ES-I3 (cell line): Measurements from ENCODE around the gene ADSS1.
"Not testable (repeated sequence)": the region's sequence is repeated elsewhere in the genome, so short reads cannot be mapped to it uniquely, and the experiment has no call there.

Experiments used
- H3K36me3 ChIP-seq: 2 replicates; pipeline ENCODE4 v1.6.1; 2013; ENCODE audit warnings: mild to moderate bottlenecking, low read length, control low read depth, moderate library complexity; ENCODE audit not compliant: insufficient read depth
- H3K4me1 ChIP-seq: 2 replicates; pipeline ENCODE4 v1.6.1; 2013; ENCODE audit warnings: mild to moderate bottlenecking, control low read depth, low read length; ENCODE audit not compliant: insufficient read depth
- H3K9ac ChIP-seq: 2 replicates; pipeline ENCODE4 v1.6.1; 2013; ENCODE audit warnings: low read depth, mild to moderate bottlenecking, low read length, moderate library complexity
- H3K9me3 ChIP-seq: 2 replicates; pipeline ENCODE4 v1.6.1; 2013; ENCODE audit warnings: mild to moderate bottlenecking, low read length, moderate library complexity; ENCODE audit not compliant: control insufficient read depth, insufficient read depth

ADSS1 gene

DNA sequence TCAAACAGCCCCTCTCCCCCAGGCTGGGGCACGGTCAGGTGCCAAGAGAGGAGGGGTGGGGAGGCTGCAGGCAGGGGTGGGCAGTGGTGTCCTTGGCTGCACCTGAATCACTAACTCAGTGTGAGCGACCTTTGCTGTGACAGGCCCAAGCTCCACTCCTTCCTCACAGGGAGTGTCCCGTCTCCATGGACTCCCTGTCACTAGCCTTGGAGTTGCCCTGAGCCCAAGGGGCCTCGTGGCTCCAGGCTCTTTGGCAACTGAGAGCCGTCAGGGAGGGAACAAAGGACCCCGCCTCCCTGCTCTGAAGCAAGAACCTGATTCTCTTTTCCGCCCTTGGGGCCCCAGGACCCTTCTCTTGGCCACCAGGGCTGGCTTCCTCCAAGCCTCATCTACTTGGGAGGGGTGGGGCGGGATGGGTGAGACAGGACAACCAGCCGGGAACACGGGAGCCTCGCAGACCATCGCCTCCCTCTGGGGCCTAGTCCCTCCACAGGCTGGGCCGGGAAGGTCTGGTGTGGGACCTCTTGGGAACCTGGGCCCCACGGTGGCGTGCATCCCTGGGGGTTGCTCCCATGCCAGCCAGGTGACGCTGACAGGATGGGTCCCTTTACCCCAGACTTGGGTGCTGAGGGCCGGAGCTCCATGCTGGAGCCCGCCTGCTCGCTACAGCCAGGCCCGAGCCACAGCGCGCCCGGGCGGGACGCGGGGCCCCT is 935 bp upstream of the ADSS1 start:
- Histone ChIP-seq H3K4me1 (no peaks in the 10 kb centered on the region; the same call in 1 of the 2 replicates), H3K9ac (peak overlapping the region; percentile 79), H3K9me3 (no peaks in the 10 kb centered on the region), H3K36me3 (no peaks in the 10 kb centered on the region; the same call in 1 of the 2 replicates)

DNA sequence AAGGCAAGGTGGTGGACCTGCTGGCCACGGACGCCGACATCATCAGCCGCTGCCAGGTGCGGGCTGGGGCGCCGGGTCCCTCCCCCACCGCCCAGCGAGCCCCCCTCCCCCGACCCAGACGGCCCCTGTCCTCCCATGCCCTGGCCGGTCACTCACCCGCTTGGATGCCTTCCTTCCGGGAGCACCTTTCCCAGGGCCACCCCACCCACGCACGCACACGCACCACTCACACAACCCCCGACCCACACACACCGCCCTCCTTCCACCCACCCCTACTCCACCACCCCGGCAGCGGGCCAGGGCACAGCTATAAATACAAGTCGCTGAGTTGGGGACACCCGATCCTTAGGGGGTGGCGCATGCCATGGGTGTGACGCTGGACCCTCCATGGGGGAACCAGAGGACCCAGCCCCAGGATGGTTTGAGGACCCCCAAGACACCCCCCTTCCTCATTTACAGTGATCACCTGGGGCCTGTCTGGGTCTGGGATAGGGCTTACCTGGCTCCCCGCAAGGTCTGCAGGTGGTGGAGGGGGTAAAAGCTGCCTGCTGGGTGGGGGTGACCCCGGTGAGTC is 465 bp downstream of the ADSS1 start:
- no peaks in the 10 kb centered on the region; the same call in 1 of the 2 replicates for H3K4me1 ChIP-seq
- no peaks in the 10 kb centered on the region; the same call in 1 of the 2 replicates for H3K36me3 ChIP-seq
- H3K9ac ChIP-seq = peak overlapping the region; percentile 51; the same call in 1 of the 2 replicates
- no peaks in the 10 kb centered on the region for H3K9me3 ChIP-seq

DNA sequence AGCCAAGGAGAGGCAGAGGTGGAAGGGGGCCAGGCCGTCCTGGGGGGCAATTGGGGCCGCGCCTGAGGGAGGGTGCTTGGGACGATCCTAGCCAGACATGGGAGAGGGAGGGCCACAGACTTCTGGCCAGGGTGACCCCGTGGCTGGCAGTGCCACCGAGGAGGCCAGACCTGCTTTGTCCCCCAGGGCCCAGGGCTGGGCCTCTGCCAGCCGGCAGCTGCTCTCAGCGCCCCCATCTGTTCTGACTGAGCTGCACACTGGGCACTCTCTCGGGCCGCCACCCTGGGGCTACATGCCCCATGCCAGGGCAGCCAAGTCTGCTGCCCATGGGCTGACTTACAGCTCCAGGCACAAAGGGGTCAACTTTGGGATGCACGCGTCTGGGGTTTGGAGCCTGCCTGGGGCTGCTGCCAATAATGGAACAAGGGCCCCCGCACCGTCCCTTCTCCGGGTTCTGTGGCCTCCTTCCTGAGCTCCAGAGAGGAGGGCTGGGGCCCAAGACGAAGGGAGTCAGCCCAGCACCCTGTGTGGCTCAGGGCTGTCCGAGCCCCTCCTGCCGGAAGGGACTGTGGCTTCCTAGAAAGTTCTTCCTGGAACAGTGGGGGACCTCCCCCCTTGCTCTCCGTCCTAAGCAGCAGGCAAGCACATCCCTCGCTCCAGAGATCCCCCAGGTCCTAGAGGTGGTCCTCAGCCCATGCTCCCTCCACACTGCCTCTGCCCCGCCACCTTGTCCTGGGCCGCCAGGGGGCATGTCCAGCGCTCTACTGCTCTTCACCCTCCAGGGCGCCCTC is 1.1 kb downstream of the ADSS1 start:
- Histone ChIP-seq H3K36me3 (no peaks in the 10 kb centered on the region; the same call in 1 of the 2 replicates), H3K9me3 (no peaks in the 10 kb centered on the region), H3K9ac (peak overlapping the region; percentile 51; the same call in 1 of the 2 replicates), H3K4me1 (no peaks in the 10 kb centered on the region; the same call in 1 of the 2 replicates)

DNA sequence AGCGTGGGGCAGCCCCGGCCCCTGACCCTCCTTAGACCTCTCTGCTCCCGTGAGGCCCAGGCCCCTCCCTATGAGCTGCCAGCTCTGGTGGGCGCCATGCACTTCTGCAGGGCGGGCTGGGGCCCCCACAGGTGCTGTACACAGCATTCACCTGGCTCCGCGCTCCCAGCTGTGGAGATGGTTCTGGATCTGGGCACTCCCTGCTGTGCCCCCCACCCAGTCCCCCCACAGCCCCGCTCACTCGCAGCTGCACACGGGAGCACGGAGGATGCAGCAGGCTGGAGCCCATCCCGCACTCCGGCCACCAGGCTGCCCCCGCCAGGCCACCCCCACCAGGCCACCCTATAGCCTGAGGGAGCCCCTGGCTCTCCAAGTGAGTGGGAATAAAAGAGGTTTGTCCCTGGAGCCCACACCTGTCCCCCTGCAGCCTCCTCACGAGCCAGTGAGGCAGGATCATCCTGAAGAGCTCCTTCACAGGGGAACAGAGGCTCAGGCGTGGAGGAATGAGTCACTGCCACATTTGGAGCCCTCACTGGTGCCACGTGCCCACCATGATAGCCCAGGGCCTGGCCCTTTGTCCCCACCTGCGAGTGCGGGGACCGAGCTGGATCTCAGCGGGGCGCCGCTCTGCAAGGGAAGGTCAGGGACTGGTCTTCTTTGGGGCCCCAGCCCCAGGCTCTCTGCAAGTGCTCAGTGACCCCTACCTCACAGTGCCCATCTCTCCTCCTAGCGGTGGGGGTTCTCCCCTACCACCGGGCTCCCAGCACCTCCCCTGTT is 1.9 kb downstream of the ADSS1 start:
- Histone ChIP-seq H3K4me1 (no peaks in the 10 kb centered on the region; the same call in 1 of the 2 replicates), H3K9ac (no peak overlapping the region; the same call in 1 of the 2 replicates), H3K9me3 (no peaks in the 10 kb centered on the region), H3K36me3 (no peaks in the 10 kb centered on the region)

DNA sequence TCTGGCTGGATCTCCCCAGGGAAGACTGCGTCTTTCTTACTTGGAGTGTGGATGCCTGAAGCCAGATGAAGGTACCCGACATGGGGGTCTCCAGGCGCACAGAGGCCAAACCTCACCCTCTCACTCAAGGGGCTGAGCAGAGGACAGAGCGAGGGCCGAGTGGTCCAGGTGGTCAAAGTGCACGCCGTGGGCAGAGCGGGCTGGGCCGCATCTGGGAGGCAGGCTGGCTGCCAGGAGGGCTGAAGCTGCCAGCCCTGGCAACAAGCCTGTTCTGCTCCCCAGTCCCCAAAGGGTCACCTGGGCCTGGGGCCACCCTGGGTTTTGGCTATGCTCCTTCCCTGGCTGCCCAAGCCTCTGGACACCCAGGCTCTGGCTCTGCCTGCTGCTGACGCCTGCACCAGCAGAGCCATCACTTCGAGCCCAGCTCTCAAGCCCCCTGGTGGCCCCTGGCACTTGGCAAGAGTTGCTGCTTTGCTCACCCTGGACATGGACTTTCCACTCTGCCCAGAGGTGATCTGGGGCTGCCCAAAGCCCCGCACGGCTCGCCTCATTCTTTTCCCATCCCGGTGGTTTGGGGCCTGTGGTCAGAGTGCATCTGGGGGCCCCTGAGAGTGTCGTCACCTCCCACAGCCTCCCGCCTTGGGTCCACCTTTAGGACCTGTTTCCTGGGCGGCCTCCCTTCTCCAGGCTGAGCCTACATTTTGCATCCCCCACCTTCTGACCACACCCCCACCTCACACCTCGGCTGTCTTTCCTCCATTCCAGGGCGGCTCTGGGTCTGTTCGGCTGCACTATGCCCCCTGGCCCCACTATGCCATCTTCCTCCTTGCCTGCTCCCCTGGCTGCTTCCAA is 2.8 kb downstream of the ADSS1 start:
- H3K36me3 ChIP-seq = no peaks in the 10 kb centered on the region
- H3K9me3 ChIP-seq = no peaks in the 10 kb centered on the region
- H3K4me1 ChIP-seq = no peaks in the 10 kb centered on the region; the same call in 1 of the 2 replicates
- no peak overlapping the region for H3K9ac ChIP-seq

DNA sequence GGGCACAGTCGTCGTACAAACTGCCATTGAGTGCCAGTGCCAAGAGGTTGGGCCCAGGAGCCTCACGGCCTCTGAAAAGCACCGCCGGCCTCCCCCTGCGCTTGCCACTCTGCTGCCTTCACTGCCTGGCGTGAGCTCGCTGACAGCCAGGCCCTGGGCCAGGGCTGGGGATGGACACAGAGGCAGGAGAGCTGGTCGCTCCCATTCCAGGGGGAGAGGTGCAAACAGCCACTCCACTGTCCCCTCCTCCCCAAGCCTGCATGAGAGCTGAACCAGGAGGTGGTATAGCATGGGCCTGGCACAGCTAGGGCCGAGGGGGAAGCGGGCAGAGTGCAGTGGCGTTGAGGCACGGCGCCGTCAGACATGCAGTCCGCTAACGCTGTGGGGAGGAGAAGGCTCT is 4.6 kb downstream of the ADSS1 start:
- Histone ChIP-seq H3K9me3 (no peaks in the 10 kb centered on the region), H3K4me1 (no peaks in the 10 kb centered on the region; the same call in 1 of the 2 replicates), H3K36me3 (no peaks in the 10 kb centered on the region), H3K9ac (no peak overlapping the region)

DNA sequence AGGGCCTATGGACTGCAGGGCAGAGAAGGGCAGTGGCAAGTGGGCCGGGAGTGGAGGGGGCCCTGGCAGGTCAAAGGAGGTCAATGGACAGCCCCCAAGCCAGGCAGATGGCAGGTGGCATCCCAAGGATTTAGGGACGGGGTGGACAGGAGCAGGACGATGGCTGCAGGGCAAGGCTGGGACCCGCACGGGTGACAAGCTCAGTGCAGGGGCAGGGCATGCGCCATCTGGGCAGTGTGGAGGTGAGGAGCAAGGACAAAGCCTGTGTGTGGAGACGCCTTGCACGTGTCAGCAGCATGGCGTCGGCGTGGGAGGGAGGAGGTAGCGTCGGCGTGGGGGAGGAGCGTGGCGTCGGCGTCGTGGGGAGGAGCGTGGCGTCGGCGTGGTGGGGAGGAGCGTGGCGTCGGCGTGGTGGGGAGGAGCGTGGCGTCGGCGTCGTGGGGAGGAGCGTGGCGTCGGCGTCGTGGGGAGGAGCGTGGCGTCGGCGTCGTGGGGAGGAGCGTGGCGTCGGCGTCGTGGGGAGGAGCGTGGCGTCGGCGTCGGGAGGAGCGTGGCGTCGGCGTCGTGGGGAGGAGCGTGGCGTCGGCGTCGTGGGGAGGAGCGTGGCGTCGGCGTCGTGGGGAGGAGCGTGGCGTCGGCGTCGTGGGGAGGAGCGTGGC is 5.3 kb downstream of the ADSS1 start:
- not testable (repeated sequence) for H3K9ac ChIP-seq, H3K36me3 ChIP-seq, H3K9me3 ChIP-seq, H3K4me1 ChIP-seq

DNA sequence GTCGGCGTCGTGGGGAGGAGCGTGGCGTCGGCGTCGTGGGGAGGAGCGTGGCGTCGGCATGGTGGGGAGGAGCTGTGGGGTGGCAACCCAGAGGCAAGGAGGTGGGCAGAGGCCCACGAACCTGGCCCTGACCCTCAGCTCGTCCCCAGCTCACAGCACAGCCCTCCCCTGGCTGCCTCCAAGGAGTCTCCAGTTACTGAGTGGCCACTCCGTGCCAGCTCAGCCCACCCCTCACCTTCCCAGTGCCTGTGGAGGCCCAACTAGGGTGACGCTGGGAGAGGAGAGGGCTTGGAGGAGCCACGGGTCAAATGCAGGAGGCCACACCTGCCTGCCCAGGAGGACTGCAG is 5.8 kb downstream of the ADSS1 start:
- H3K9me3 ChIP-seq = no peaks in the 10 kb centered on the region
- H3K36me3 ChIP-seq = no peaks in the 10 kb centered on the region
- no peaks in the 10 kb centered on the region for H3K4me1 ChIP-seq
- H3K9ac ChIP-seq = no peak overlapping the region

DNA sequence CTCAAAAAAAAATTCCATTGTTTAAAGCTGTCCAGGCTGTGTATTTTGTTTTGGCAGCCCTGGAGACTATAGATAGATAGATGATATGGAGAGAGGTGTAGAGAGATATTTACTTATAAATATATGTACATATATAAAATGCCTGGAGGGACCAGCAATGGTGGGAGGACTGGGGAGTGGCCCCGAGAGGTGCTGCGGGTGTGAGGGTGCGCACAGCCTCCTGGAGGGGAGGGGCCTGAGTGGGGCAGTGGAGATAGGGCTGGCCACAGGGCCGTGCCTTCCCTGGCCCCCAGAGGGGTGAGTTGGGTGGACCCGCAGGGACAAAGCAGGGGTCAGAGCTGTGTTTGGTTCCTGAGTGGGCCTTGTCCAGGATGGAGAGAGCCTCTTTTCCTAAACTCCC is 6.5 kb downstream of the ADSS1 start:
- Histone ChIP-seq H3K9ac (no peak overlapping the region), H3K9me3 (no peaks in the 10 kb centered on the region), H3K4me1 (no peaks in the 10 kb centered on the region), H3K36me3 (no peaks in the 10 kb centered on the region)

DNA sequence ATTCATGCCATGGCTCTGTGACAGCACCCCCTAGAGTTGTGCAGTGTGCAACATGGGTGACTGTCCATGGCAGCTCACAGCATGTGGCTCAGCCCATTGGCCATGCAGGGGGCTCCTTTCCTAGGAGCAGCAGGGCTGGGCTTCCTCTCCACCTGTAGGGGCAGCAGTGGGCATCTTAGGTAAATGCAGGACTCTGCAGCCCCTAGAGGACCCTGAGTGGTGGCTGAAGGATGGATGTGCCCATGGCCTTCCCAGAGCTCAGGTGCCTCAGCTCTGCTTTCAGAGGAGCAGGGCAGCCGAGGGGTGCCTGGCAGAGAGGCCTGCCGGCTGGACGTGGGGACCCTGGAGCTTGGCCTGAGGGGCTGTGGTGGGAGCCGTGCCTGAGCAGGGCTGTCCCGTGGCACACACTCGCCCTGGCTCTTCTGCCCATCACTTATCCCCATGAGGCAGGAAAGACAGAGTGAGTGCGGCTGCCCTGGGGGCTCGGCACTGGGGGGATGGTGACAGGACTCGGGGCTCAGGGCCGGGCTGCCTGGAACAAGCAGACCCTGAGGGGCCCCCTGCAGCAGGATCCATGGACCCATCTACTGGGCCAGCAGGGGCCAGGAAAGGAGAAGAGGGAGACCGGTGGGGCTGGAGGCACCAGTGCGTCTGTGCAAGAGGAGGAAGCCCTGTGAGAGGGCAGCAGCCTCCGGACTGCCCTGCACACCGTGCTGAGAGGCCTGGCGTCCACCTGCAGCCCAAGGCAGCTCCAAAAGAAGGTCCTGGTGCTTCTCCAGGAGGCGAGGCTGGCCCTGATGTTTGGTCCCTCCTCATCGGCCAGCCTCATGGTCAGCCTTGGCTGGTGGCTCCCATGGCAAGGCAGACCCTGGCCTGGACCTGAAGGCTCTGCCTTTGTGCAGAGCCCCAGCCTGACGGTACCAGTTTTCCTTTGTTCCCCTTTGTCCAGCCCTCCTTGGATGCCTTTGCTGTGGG is 7.6 kb downstream of the ADSS1 start:
- H3K9me3 ChIP-seq = no peaks in the 10 kb centered on the region
- no peaks in the 10 kb centered on the region for H3K4me1 ChIP-seq
- no peak overlapping the region for H3K9ac ChIP-seq
- no peaks in the 10 kb centered on the region for H3K36me3 ChIP-seq

DNA sequence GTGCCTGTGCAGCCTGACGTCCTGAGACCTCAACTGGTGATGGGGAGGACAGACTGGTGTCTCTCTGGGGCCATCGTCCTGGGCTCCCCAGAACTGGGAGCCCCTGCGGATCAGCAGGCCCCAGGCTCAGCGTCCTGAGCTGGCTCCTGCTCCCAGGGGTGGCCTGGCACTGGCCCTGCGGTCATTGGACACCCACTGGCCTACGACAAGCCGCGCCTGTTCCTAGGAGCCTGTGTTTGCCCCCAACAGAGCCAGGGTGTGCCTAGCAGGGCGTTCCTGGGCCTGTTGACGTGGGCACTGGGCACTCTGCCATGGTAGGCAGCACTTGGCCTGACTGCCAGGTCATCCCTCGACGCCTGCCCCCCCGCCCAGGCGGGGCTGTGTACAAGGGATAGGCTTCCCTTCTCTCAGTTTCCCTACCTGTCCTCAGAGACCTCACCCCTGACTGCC is 8.4 kb downstream of the ADSS1 start:
- no peaks in the 10 kb centered on the region for H3K9me3 ChIP-seq
- no peaks in the 10 kb centered on the region for H3K4me1 ChIP-seq
- H3K9ac ChIP-seq = no peak overlapping the region
- H3K36me3 ChIP-seq = no peaks in the 10 kb centered on the region

DNA sequence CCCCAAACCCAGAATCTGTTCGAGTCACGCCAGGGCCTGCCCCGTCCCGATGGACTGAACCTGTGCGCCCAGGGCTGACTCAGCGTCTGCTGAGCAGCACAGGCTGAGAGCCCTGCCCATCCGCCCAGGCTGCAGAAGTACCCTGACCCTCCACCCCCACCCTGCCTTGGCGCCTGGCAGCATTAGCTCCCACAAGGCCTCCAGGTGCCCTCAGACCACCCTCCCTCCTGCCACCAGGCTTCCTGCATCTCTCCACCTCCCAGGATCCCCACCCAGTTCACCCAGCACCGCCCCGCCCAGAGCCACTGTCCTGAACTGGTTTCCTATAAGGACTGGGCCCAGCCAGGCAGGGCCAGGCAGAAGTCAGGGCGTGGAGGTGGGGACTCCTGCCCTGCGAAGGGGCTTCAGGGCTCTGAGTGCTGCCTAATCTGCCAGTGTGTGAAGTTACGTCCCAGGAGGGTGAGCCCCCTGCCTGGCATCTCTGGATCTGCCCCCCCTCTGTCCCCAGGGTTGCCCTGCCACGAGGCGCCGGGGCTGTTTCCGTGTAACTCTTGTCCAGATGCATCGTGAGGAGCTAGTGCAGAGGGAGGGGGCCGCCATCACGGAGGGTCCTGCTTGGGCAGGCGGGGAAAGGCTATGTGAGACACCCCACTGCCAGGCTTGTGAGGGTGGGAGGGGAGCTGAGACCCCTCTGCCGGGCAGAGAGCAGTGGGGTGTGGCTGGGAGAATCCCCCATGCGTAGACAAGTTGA is 9.1 kb downstream of the ADSS1 start:
- Histone ChIP-seq H3K4me1 (no peaks in the 10 kb centered on the region), H3K9ac (no peak overlapping the region), H3K9me3 (no peaks in the 10 kb centered on the region), H3K36me3 (no peaks in the 10 kb centered on the region)
